Endothelial cell of umbilical vein (primary cell): ENCODE results near the gene TOM1L2. TPM values are rescaled to one million over a fixed set of nuclear protein-coding genes. Genes with fewer than 3 reads are reported as not detected.

Experiments used
- BruUV-seq: library from RNA; stranded (reverse); fragments of 400-500 nt; replicated peaks from 2 replicates; lab custom pipeline; 2021; lab: Mats Ljungman, UMichigan
- CTCF ChIA-PET: fragments of 300-600, 350-600 bp; sonication (Branson Sonifier 250); formaldehyde crosslinking; loops from one replicate; lab custom pipeline; 2021; ENCODE audit warnings: antibody characterized with exemption, inconsistent platforms; lab: Charles Lee
- POLR2A ChIA-PET: fragments of 300-600, 350-600 bp; sonication (Branson Sonifier 250); formaldehyde crosslinking; loops from one replicate; lab custom pipeline; 2021; ENCODE audit warnings: antibody characterized with exemption, inconsistent platforms; lab: Charles Lee
- DNase-seq: peaks from one replicate; pipeline ENCODE4 v3.0.0-alpha.2; 2011; ENCODE audit warnings: low read depth, low spot score
- FAIRE-seq: peaks from 2 replicates; lab custom pipeline; 2011; peaks lifted over from hg19 to GRCh38; lab: Jason Lieb, UNC
- H2AFZ ChIP-seq: 2 replicates; pipeline ENCODE4 v1.6.0; 2012; ENCODE audit warnings: low read depth, low read length, control low read depth, inconsistent platforms
- H3K27ac ChIP-seq: 2 replicates; pipeline ENCODE4 v1.5.1; 2011; ENCODE audit warnings: low read depth, mild to moderate bottlenecking, control low read depth, low read length, moderate library complexity; ENCODE audit not compliant: insufficient read depth
- H3K27me3 ChIP-seq, 2 experiments: 2 replicates each; pipeline versions ENCODE4 v1.6.0 to v1.6.1; 2011; ENCODE audit warnings: low read length in 2 of 2, mixed read lengths in 1 of 2; ENCODE audit not compliant: control insufficient read depth in 2 of 2, insufficient read depth in 2 of 2
- H3K36me3 ChIP-seq, 2 experiments: 2 replicates in 1 of 2; 3 replicates in 1 of 2; pipeline ENCODE4 v1.5.1; 2011; ENCODE audit warnings: low read length in 2 of 2, mild to moderate bottlenecking in 1 of 2, moderate library complexity in 1 of 2; ENCODE audit not compliant: control insufficient read depth in 2 of 2, insufficient read depth in 2 of 2; ENCODE audit errors: extremely low read depth in 1 of 2
- H3K4me1 ChIP-seq: 3 replicates; pipeline ENCODE4 v1.5.1; 2011; ENCODE audit warnings: mild to moderate bottlenecking, low read length; ENCODE audit not compliant: control insufficient read depth, insufficient read depth; ENCODE audit errors: extremely low read depth
- H3K4me2 ChIP-seq: 2 replicates; pipeline ENCODE4 v1.6.1; 2011; ENCODE audit warnings: low read length, control low read depth, mixed read lengths; ENCODE audit not compliant: insufficient read depth
- H3K4me3 ChIP-seq, 3 experiments: fragments of 200-600 bp in 1 of 3; sonication (generic), shearing (Covaris generic) in 1 of 3; replicated peaks in 1 of 3; 2 replicates each; pipeline ENCODE4 v1.5.1; 2011 to 2016; ENCODE audit warnings: control low read depth in 3 of 3, low read length in 3 of 3, mild to moderate bottlenecking in 2 of 3, inconsistent platforms in 1 of 3, low read depth in 1 of 3, moderate library complexity in 1 of 3; ENCODE audit not compliant: insufficient read depth in 1 of 3
- H3K79me2 ChIP-seq: 2 replicates; pipeline ENCODE4 v1.6.0; 2012; ENCODE audit warnings: low read length, inconsistent platforms; ENCODE audit not compliant: control insufficient read depth, insufficient read depth
- H3K9ac ChIP-seq: replicated peaks from 2 replicates; pipeline ENCODE3; 2011; ENCODE audit warnings: low read length, control low read depth; ENCODE audit not compliant: insufficient read depth; ENCODE audit errors: extremely low read depth
- H3K9me1 ChIP-seq: replicated peaks from 3 replicates; pipeline ENCODE4 v1.6.0; 2011; ENCODE audit warnings: mild to moderate bottlenecking, low read length; ENCODE audit not compliant: control insufficient read depth, insufficient read depth; ENCODE audit errors: extremely low read depth
- H3K9me3 ChIP-seq: replicated peaks from 2 replicates; pipeline ENCODE4 v1.5.1; 2012; ENCODE audit warnings: low read length, inconsistent platforms; ENCODE audit not compliant: control insufficient read depth, insufficient read depth
- H4K20me1 ChIP-seq: replicated peaks from 2 replicates; pipeline ENCODE3; 2011; ENCODE audit warnings: mild to moderate bottlenecking, low read length; ENCODE audit not compliant: control insufficient read depth, insufficient read depth; ENCODE audit errors: extremely low read depth
- FOS ChIP-seq: IDR thresholded peaks from 2 replicates; pipeline ENCODE4 v1.6.1; 2011; ENCODE audit warnings: mild to moderate bottlenecking, low read length, moderate library complexity, borderline replicate concordance; ENCODE audit not compliant: insufficient read depth
- GATA2 ChIP-seq: IDR thresholded peaks from 2 replicates; pipeline ENCODE4 v1.7.0; 2011; ENCODE audit warnings: low read depth, mild to moderate bottlenecking, moderate library complexity, mixed read lengths, low read length; ENCODE audit not compliant: insufficient read length, insufficient read depth
- JUN ChIP-seq: IDR thresholded peaks from 2 replicates; pipeline ENCODE4 v1.6.1; 2011; ENCODE audit warnings: borderline replicate concordance, low read depth; ENCODE audit not compliant: insufficient read length, insufficient read depth
- POLR2AphosphoS5 ChIP-seq: IDR thresholded peaks from 2 replicates; pipeline ENCODE4 v1.6.1; 2012; ENCODE audit warnings: low read depth, mild to moderate bottlenecking, control low read depth, low read length, moderate library complexity; ENCODE audit not compliant: insufficient read depth
- dilution Hi-C: fragments of 300-500 bp; cut with MboI; formaldehyde crosslinking; loops from one replicate; pipeline ENCODE4 v1.15.0; 2019; ENCODE audit warnings: low sequenced_read_pairs; ENCODE audit not compliant: extremely low pct_ligation_motif_present
- intact Hi-C: fragments of 100-400 bp; cut with micrococcal nuclease; formaldehyde crosslinking; loops from one replicate; pipeline ENCODE4 v1.10.0; 2022
- polyA plus RNA-seq, 4 experiments: library from polyadenylated mRNA; depleted of rRNA in 3 of 4; stranded (reverse) in 3 of 4; unstranded in 1 of 4; fragments of >200 nt; gene quantifications; 2 replicates each; pipeline versions ENCODE4 v1.2.1 to v1.2.3, GENCODE V29; 2011 to 2012; ENCODE audit warnings: missing spikeins in 1 of 4
- total RNA-seq: library from RNA; stranded (reverse); gene quantifications from 2 replicates; pipeline ENCODE4 v1.2.3, GENCODE V29; 2021
- TF ChIP-seq, protein P1 (sequence below), 2 donors: IDR thresholded peaks; 1 replicate in 1 of 2; 2 replicates in 1 of 2; pipeline ENCODE4 v1.5.1; 2011; ENCODE audit warnings: low read length in 2 of 2, mild to moderate bottlenecking in 2 of 2, moderate library complexity in 2 of 2, control low read depth in 1 of 2, inconsistent platforms in 1 of 2, low read depth in 1 of 2; ENCODE audit not compliant: insufficient read depth in 1 of 2; ENCODE audit errors: extremely low read depth in 1 of 2

Gene TOM1L2
- total and polyA plus RNA-seq, 2 donors (not counting 3 experiments of a cell fraction or from before 2014, with no cell fraction given) = 31.7 to 37.6 TPM

DNA sequence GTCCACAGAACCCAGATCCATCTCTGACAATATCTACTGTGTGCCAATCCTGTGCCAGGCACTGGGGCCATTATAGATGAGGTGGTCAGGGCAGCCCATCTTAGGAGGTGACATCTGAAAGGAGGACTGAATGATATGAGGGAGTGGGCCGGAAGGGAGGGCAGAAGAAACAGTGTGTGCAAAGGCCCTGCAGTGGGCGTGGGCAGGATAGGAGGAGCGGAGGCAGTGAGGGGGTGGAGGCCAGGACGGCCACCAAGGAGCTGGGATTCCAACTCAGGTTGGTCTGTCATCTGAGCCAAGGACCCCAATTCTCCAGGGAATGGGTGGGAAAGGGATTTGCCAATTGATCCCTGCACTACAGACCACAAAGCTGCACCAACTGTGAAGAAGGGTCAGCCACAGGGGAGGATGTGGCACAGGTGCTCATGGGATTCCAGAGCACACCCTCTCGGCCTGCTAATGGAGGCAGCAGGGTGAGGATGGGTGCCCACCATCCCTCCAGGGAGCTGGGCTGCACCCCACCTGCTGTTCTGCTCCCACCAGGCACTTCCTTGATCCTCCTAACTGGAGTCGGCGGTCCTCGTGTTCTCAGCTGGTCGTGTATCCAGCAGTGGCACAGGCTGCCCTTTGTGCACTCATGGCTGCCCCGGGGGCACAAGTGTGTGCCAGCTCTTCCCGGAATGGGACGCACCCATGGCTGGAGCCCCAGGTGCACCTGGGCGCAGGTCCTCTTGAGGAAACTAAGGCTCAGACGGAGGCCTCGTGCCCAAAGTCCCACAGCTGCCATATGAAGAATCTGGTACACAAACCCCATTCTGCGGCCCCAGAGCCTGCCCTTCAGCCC lies 145.0 kb downstream of the TOM1L2 start:
- H3K79me2 ChIP-seq = peaks cover 79% of the 10 kb centered on the region
- POLR2A ChIA-PET = no interaction called here
- no peak overlapping the region for H3K4me2 ChIP-seq
- no peak overlapping the region for H2AFZ ChIP-seq
- dilution Hi-C loops (no loop called here), intact Hi-C loops (no loop called here)
- peaks cover 25% of the 10 kb centered on the region for H3K4me1 ChIP-seq
- no peak overlapping the region for H3K9ac ChIP-seq
- H3K9me1 ChIP-seq = no peaks in the 10 kb centered on the region
- DNase-seq (no peak), FAIRE-seq (no peak)
- TF ChIP-seq, protein P1, sequence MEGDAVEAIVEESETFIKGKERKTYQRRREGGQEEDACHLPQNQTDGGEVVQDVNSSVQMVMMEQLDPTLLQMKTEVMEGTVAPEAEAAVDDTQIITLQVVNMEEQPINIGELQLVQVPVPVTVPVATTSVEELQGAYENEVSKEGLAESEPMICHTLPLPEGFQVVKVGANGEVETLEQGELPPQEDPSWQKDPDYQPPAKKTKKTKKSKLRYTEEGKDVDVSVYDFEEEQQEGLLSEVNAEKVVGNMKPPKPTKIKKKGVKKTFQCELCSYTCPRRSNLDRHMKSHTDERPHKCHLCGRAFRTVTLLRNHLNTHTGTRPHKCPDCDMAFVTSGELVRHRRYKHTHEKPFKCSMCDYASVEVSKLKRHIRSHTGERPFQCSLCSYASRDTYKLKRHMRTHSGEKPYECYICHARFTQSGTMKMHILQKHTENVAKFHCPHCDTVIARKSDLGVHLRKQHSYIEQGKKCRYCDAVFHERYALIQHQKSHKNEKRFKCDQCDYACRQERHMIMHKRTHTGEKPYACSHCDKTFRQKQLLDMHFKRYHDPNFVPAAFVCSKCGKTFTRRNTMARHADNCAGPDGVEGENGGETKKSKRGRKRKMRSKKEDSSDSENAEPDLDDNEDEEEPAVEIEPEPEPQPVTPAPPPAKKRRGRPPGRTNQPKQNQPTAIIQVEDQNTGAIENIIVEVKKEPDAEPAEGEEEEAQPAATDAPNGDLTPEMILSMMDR (IDR thresholded peaks at IDR 0.05; ENCODE audit: extremely low read depth in 1 of 2, insufficient read depth in 1 of 2, low read depth in 1 of 2, low read length in 2 of 2) = no peak
- TF ChIP-seq FOS = no peak
- TF ChIP-seq GATA2 = no peak
- no peak for TF ChIP-seq POLR2AphosphoS5
- no peak for TF ChIP-seq JUN
- no peaks in the 10 kb centered on the region for H4K20me1 ChIP-seq
- no peaks in the 10 kb centered on the region for H3K9me3 ChIP-seq
- BruUV-seq = no TSS peak
- H3K27me3 ChIP-seq = no peaks in the 10 kb centered on the region
- no peak overlapping the region for H3K27ac ChIP-seq
- CTCF ChIA-PET = interaction anchor here (0.8 to 1.4 kb wide), 2 partner anchors 9 to 14 kb away, joined by 3 to 6 read pairs; partner anchors contain the start of gene SREBF1
- H3K4me3 ChIP-seq = no peak overlapping the region
- peaks cover 0 to 3% of the 10 kb centered on the region in 2 experiments for H3K36me3 ChIP-seq
